Measurements from ENCODE around the gene MCU.

DNA sequence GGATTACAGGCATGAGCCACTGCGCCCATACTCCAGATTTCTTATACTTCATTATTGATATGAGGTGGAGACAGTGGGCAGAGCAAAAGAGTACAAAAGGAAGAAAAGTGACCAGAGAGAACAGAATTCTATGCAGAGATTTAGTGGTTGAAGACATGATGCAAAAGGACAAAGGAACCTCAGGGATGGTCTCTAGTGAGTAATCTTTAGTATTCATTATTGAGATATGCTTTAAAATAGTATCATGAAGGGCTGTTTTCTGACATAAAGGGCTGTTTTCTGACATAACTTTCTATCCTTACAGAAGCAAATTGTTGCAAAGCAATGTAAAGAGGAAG lies 120.4 kb downstream of the MCU start:
- TF ChIP-seq POLR2A (IDR thresholded peaks at IDR 0.05) = no peak
- no peak for TF ChIP-seq CTCF (IDR thresholded peaks at IDR 0.05)

Measured in body of pancreas (tissue), 4 donors.